ENCODE data around the gene C1QTNF3.
"Not testable (repeated sequence)": the region's sequence is repeated elsewhere in the genome, so short reads cannot be mapped to it uniquely, and the experiment has no call there.

Gene C1QTNF3, protein sequence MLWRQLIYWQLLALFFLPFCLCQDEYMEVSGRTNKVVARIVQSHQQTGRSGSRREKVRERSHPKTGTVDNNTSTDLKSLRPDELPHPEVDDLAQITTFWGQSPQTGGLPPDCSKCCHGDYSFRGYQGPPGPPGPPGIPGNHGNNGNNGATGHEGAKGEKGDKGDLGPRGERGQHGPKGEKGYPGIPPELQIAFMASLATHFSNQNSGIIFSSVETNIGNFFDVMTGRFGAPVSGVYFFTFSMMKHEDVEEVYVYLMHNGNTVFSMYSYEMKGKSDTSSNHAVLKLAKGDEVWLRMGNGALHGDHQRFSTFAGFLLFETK

GRCh38 chr5:34043099-34043876, at the start of gene C1QTNF3:
Gene C1QTNF3 (minus strand): TSS chr5:34043213. CDS start chr5:34043125, 88 bp downstream.
- DNase-seq, result no peak

DNA sequence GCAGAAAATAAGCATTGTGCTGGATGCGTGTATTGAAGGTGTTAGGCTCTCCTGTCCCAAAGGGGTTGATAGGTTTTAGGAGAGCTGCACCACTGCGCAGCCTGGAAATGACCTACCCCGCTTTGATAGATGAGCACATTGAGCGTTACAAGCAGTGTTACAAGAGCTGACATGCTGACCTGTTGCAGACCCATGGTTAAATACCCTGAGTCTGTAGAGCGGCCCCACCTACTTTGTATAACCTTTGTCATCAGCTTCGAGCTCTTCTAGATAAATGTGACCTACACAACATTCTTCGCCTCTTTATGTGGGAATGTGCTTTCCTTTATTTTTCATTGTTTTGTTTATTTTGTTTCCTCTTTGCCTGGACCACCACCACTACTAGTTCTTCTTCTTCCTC, 48.0 kb upstream of the C1QTNF3 start:
- DNase-seq, result not testable (repeated sequence)

DNA sequence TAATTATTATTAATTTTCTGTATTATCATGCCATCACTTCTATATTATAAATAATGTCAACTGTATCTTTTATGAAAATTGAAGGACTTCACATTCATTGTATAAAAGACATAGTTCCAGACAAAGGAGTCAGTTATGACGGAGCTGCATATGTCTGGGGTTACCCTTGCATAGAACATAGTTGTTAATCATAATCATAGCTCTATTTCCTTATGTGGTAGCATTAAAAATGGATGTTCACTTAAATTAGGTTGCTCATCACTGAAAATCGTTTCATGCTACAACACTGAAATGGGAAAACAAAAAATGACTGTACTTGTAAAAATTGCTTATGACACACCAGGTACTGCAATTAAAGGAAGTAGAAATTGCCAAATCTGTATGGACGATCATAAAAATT, 46.8 kb upstream of the C1QTNF3 start:
- DNase-seq, result not testable (repeated sequence)

- not testable (repeated sequence) for DNase-seq
These were observed 44.7 kb upstream of the C1QTNF3 start for GRCh38 chr5:34087728-34088127.

- not testable (repeated sequence) for DNase-seq
These were observed 40.9 kb upstream of the C1QTNF3 start for GRCh38 chr5:34083898-34084297.

DNA sequence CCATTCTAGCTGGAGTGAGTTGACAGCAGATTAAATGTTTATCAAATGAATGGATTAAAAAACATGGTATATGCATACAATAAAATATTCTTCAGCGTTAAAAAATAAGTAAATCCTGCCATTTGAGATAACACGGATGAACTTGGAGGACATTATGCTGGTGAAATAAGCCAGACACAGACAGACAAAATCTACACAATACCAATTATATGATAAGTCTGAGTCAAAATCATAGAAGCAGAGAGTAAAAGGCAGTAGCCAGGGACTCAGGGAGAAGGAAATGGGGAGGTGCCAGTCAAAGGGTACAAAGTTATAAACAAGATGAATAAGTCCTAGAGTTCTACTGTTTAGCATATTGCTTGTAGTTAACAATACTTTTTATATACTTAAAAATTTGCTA, 36.5 kb upstream of the C1QTNF3 start:
- DNase-seq, result not testable (repeated sequence)

DNA sequence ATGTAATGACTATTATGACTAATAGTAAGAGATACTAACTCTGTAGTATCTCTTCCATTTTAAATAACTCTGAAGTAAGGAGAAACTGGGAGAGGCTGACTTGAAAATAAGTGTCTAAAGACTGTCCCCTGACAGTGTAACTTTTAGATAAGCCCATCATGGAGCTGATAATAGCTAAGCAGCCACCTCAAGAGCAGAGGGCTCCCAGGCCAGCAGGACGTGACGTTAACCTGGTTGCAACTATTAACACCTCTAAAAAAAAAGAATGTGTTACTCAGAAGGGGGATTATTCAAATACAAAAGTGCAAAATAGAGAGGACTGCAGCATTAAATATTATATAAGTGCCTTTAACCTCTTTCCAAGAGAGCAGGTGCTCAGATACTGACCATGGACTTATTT, 34.6 kb upstream of the C1QTNF3 start:
- DNase-seq, result not testable (repeated sequence)

- DNase-seq, result not testable (repeated sequence)
These were observed 33.8 kb upstream of the C1QTNF3 start for GRCh38 chr5:34076719-34077364.

- not testable (repeated sequence) for DNase-seq
These were observed 31.5 kb upstream of the C1QTNF3 start for GRCh38 chr5:34074472-34074871.

DNA sequence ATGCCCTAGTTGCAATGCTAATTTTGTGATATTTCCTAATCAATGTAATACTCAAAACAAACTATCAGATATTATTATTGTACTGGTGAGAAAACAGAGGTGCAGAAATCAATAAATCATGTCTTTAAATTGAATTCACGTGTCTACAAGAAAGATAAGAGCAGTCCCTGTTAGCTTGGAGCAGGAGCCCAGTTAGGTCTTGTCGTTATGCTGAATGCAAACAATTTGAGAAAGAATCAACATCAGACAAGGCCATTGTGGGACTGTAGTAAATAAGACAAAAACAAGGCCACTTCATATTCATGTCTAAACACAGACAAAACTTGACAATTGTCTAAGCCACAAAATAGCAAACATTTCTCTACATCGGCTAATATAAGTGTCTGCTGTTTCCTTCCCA, 31.1 kb upstream of the C1QTNF3 start:
- not testable (repeated sequence) for DNase-seq

DNA sequence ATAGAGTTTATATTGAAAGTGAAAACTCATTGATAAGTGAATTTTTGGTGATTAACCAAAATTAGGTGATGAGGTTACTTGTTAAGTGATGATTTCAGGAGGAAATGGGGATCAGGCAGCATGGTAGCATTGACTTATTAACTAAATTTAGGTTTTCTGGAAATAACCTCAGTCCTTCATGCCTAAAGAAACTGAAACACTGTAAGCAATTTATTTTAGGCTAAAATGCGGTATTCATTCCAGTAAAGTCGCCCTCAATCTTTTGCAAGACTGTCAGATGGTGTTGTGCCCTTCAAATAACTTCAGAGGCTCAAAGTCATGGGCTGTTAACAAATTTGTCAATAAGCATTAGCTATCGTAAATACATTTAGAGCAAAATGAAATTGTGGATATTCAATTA, 27.6 kb upstream of the C1QTNF3 start:
- not testable (repeated sequence) for DNase-seq

GRCh38 chr5:34064656-34065055, 21.6 kb upstream of the C1QTNF3 start:
- DNase-seq, result no peak

DNA sequence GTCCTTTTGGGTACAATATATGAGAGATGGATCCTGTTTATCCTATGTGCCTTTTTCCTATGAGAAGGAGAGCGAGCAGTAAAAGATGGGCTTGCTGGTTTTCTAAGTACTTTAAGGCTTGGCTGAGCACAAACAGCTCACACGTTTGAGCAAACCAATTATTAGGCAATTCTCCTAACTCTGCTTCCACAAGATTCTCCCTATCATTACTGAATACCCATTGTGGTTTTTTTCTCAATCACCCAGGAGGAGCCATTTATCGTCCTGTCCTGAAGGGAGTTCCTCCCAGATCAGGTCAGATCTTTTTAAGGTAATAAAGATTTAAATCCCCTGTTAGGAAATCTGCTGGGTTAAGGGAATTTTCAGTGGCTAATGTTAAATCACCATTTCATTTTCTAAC, 19.4 kb upstream of the C1QTNF3 start:
- DNase-seq, result no peak

DNA sequence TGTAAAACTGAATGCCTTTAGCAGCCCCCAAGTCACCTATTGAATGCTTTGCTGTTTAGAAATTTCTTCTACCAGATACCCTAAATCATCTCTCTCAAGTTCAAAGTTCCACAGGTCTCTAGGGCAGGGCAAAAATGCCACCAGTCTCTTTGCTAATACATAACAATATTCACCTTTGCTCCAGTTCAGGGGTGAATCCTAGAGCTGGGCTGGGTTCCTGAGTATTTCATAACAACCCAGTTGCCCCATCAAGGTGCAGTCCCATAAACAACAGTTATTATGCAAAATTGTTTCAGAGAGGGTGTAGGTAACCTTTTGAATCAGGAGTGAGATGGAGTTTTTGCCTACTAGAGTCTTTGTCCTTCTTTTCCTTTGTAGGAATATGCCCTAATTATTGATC, 19.0 kb upstream of the C1QTNF3 start:
- no peak for DNase-seq

DNA sequence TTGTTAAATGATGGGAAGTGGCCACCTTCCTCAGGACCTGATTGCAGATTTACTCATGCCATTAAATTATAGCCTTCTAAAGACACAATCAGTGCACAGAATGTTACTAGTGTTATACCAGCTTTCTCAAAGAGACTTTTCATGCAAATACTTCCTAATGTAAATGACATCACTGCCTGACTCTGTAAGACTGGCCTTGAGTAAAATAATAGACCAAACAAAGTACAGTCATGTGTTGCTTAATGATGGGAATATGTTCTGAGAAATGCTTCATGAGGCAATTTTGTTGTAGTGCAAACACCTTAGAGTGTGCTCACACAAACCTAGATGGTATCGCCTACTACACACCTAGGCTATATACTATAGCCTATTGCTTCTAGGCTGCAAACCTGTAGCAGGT, 17.0 kb upstream of the C1QTNF3 start:
- no peak for DNase-seq

- DNase-seq, result no peak
These were observed 15.5 kb upstream of the C1QTNF3 start for GRCh38 chr5:34058532-34058931.

GRCh38 chr5:34057569-34057968, 14.6 kb upstream of the C1QTNF3 start:
- no peak for DNase-seq

DNA sequence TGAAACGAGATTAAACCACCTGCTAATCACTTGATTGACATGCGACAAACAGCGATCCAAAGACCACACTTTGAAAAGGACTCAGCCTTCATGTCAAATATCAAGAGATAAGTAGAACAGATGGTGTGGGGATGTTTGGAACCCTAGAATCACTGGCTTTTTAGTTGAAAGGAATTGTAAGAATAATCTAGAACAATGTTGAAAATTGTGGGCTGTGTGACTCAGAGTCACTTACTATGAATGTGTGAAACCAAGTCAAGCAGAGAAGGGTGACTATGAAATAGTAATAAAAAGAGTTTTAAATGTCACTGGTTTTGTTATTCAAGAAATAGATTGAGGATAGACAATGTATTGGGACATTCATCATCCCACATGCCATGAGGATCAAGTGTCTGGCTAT, 14.1 kb upstream of the C1QTNF3 start:
- no peak for DNase-seq

- DNase-seq, result no peak
These were observed 12.7 kb upstream of the C1QTNF3 start for GRCh38 chr5:34055667-34056066.

- DNase-seq, result no peak
These were observed 11.4 kb upstream of the C1QTNF3 start for GRCh38 chr5:34054400-34054729.

DNA sequence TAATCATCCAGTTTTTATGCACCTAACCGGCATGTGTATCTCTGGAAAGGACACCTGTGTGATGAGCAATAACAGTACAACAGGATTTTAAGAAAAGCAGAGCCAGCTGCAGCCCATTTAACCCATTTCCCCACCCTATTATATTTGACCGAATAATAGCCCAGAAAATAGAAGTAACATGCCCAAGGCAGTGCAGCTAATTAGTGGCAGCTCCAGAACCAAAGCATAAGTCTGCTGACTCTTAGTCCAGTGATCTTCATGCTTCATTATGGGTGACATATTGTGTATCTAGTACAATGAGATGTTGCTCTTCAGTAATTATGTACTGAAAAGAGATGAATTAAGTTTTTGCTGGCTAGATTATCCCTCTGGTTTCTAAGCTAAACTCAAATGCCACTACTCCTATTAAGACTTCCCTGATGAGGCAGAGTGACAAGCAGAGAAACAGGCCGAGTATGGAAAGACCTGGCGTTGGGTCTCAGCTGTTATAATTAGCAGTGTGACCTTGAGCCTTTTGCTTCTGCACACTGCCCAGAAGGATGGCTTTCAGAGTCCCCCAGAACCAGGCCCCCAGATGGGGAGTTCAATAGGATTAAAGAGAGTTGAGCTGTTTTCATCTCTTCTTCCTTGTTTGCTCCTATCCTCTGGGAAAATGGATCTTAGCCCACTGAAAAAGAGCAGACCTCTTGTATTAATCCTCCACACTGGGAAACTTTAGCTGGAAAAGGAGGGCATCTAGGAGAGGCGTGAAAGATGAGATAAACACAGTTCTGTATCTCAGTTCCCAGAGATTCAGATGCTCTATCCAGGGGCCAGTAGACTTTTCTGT, 10.8 kb upstream of the C1QTNF3 start:
- no peak for DNase-seq

DNA sequence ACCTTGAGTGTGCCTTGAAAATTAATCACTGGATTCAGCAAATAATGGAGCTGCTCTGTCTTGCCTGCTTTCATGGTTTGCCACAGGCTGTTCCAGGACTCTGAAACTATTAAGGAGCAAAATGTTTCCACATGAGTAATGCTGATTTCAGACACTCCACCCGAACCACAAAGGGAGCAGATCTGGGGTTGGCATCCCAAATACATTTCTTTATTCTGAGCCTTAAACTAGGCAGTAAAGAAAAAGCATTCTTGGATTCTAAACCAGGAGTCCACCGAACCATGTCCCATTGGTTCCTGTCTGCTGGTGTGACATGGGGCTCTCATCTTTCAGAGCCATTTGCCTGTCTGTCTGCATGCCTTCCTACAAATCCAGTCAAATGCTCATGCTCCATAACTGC, 10.1 kb upstream of the C1QTNF3 start:
- DNase-seq, result no peak

DNA sequence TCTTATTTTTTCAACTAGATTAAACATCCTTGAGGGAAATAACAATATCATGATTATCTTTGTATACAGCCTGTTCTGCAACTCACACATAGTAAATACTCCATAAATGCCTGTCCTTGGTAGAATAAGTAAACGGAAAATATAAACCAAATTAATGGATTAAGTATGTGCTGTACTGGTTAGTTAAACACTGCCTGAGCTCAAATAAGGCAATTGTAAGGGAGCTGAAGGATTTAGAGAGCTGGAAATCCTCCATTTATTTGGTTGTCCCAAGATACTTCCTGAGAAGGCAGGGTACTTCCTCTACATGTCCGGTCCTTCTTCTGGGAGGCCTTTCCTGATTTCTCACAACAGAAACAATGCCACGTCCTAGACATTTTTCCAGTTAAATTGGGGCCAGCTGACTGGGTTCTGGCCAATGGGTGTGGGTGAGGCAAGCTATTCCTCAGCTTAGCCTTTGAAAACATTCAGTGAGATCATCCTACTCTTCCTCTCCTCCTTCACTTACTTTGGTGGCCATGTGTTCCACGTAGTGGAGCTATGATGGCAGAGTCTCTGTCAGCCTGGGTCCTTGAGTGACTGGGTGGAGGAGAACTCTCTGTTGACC, 8.5 kb upstream of the C1QTNF3 start:
- no peak for DNase-seq

All from activated CD8-positive, alpha-beta memory T cell treated with anti-CD3 and anti-CD28 coated beads for 24 hours (primary cell).